ENCODE results near the gene CD40LG.

Gene CD40LG

GRCh38 chrX:136650811-136651210 lies 2.9 kb downstream of the CD40LG start:
- DNase-seq (ENCODE audit: low read depth) = no peak

- no peak for DNase-seq (ENCODE audit: low read depth)
These were observed 5.1 kb downstream of the CD40LG start for GRCh38 chrX:136652822-136653723.

GRCh38 chrX:136656361-136656964 lies 8.5 kb downstream of the CD40LG start:
- DNase-seq (ENCODE audit: low read depth) = no peak

GRCh38 chrX:136658151-136658550 lies 10.2 kb downstream of the CD40LG start:
- DNase-seq (ENCODE audit: low read depth) = no peak

GRCh38 chrX:136659174-136659573 lies 11.2 kb downstream of the CD40LG start:
- no peak for DNase-seq (ENCODE audit: low read depth)

- DNase-seq (ENCODE audit: low read depth) = no peak
These were observed 12.9 kb downstream of the CD40LG start for GRCh38 chrX:136660896-136661295.

GRCh38 chrX:136662104-136662503 lies 14.1 kb downstream of the CD40LG start:
- DNase-seq (ENCODE audit: low read depth) = no peak

GRCh38 chrX:136662976-136663375 lies 15.0 kb downstream of the CD40LG start:
- no peak for DNase-seq (ENCODE audit: low read depth)

- DNase-seq (ENCODE audit: low read depth) = no peak
These were observed 17.4 kb downstream of the CD40LG start for GRCh38 chrX:136665258-136665900.

GRCh38 chrX:136666088-136666487 lies 18.1 kb downstream of the CD40LG start:
- DNase-seq (ENCODE audit: low read depth) = no peak

GRCh38 chrX:136667446-136668168 lies 19.6 kb downstream of the CD40LG start:
- DNase-seq (ENCODE audit: low read depth) = no peak

GRCh38 chrX:136671006-136671610 lies 23.1 kb downstream of the CD40LG start:
- no peak for DNase-seq (ENCODE audit: low read depth)

GRCh38 chrX:136674270-136674985 lies 26.5 kb downstream of the CD40LG start:
- DNase-seq (ENCODE audit: low read depth) = no peak

GRCh38 chrX:136679531-136679930 lies 31.6 kb downstream of the CD40LG start:
- DNase-seq (ENCODE audit: low read depth) = no peak

GRCh38 chrX:136684120-136684519 lies 36.2 kb downstream of the CD40LG start:
- no peak for DNase-seq (ENCODE audit: low read depth)

GRCh38 chrX:136687457-136687856 lies 39.5 kb downstream of the CD40LG start:
- DNase-seq (ENCODE audit: low read depth) = no peak

- no peak for DNase-seq (ENCODE audit: low read depth)
These were observed 41.5 kb downstream of the CD40LG start for GRCh38 chrX:136689436-136689835.

GRCh38 chrX:136691028-136691809 lies 43.3 kb downstream of the CD40LG start:
- no peak for DNase-seq (ENCODE audit: low read depth)

- DNase-seq (ENCODE audit: low read depth) = no peak
These were observed 44.3 kb downstream of the CD40LG start for GRCh38 chrX:136692271-136692670.

GRCh38 chrX:136694431-136695087 lies 46.6 kb downstream of the CD40LG start:
- no peak for DNase-seq (ENCODE audit: low read depth)
